Choroid plexus epithelial cell (primary cell): ENCODE measurements around the gene GMEB2.
"Not testable (repeated sequence)": the region's sequence is repeated elsewhere in the genome, so short reads cannot be mapped to it uniquely, and the experiment has no call there.

Experiments
- DNase-seq: peaks from one replicate; pipeline ENCODE4 v3.0.0-alpha.2; 2010; ENCODE audit warnings: low read depth
- H3K4me3 ChIP-seq: 2 replicates; pipeline ENCODE4 v1.5.1; 2011; ENCODE audit warnings: low read depth, mild to moderate bottlenecking, control low read depth, low read length, moderate library complexity
- TF ChIP-seq, protein P1 (sequence below): conservative IDR thresholded peaks from 2 replicates; pipeline ENCODE4 v1.5.1; 2011; ENCODE audit warnings: low read depth, mild to moderate bottlenecking, control low read depth, inconsistent platforms, low read length, moderate library complexity

Gene GMEB2

DNA sequence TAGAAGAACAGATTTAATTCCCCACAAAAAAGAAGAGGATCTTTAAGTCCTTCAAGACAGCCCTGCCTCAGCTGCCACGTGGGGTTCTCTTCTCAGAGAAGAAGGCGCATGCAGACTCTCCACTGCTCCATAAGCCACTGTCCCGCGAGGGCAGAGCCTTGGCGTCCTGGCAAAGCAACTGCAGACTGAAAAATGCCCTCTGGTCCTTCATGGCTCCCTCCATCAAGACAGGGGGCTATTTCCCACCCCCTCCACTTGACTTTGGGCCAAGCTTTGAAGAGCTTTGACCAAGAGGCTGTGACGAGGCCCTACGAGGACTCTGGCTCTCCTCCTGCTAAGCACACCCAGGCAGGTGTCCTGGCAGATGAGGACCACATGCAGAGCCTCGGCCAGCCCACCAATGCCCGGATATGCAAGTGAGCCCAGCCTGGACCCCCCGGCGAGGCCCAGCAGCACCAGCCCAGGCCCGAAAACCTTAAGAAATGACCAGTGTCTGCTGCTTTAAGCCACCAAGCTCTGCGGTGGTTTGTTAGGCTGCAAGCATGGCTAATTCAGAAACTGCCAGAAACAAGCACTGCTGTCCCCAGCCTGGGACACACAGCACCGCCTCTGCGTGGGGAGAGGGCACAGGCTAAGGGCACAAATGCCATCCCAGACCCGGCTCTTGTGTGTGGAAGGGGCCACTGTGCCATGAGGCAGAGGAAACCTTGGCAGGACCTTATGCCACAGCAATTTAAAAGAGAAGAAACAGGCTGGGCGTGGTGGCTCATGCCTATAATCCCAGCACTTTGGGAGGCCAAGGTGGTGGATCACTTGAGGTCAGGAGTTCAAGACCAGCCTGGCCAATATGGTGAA, 16.1 kb downstream of the GMEB2 start:
- DNase-seq = no peak
- TF ChIP-seq, protein P1, sequence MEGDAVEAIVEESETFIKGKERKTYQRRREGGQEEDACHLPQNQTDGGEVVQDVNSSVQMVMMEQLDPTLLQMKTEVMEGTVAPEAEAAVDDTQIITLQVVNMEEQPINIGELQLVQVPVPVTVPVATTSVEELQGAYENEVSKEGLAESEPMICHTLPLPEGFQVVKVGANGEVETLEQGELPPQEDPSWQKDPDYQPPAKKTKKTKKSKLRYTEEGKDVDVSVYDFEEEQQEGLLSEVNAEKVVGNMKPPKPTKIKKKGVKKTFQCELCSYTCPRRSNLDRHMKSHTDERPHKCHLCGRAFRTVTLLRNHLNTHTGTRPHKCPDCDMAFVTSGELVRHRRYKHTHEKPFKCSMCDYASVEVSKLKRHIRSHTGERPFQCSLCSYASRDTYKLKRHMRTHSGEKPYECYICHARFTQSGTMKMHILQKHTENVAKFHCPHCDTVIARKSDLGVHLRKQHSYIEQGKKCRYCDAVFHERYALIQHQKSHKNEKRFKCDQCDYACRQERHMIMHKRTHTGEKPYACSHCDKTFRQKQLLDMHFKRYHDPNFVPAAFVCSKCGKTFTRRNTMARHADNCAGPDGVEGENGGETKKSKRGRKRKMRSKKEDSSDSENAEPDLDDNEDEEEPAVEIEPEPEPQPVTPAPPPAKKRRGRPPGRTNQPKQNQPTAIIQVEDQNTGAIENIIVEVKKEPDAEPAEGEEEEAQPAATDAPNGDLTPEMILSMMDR = no peak
- no peak overlapping the region for H3K4me3 ChIP-seq

DNA sequence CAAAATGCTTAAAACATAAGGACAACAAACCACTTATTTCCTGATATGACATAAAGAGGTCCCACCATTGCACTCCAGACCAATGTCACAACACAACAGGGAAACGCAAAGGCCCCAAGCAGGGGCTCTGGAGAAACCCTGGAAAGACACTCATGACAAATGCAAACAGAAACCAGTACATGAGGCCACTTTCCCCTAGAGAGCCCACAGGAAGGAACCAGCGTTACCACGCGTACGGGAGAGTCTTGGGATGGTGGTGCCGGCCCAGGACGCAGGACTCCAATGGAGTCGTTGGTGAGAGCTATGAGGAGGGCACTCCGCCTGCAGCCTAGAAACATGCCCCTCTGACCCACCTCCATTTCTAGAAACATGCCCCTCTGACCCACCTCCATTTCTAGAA, 20.2 kb downstream of the GMEB2 start:
- DNase-seq = no peak
- no peak overlapping the region for H3K4me3 ChIP-seq
- TF ChIP-seq, protein P1 = no peak

GRCh38 chr20:63602321-63602720, 24.6 kb downstream of the GMEB2 start:
- TF ChIP-seq, protein P1 = no peak
- DNase-seq = no peak
- no peak overlapping the region for H3K4me3 ChIP-seq

DNA sequence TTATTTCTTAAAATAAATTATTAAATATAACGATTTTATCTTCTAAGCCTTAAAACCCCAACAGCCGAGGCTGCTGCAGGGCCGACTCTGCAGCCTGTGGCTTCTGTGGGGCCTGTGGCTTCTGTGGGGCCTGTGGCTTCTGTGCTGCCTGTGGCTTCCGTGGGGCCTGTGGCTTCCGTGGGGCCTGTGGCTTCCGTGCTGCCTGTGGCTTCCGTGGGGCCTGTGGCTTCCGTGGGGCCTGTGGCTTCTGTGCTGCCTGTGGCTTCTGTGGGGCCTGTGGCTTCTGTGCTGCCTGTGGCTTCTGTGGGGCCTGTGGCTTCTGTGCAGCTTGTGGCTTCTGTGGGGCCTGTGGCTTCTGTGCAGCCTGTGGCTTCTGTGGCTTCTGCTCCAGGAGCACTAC, 25.2 kb downstream of the GMEB2 start:
- not testable (repeated sequence) for DNase-seq, H3K4me3 ChIP-seq

- no peak for DNase-seq
- TF ChIP-seq, protein P1 = no peak
These were observed 27.4 kb downstream of the GMEB2 start for GRCh38 chr20:63599396-63600050.

GRCh38 chr20:63598479-63599395, 28.2 kb downstream of the GMEB2 start:
- no peak overlapping the region for H3K4me3 ChIP-seq
- DNase-seq = no peak
- TF ChIP-seq, protein P1 = no peak

More at GRCh38 chr20:63599396-63600050, 27.4 kb downstream of the GMEB2 start:
- H3K4me3 ChIP-seq = no peak overlapping the region
